Measurements from ENCODE around the gene SKI. TPM values are rescaled to one million over a fixed set of nuclear protein-coding genes. Genes with fewer than 3 reads are reported as not detected.

SKI gene
- total RNA-seq, 3 donors from 2014 or later, result 43.8 to 45.2 (median 44.7) TPM

- DNase-seq, result no peak
These were observed 54.6 kb downstream of the SKI start for GRCh38 chr1:2282556-2283270.

GRCh38 chr1:2283371-2283990, 55.4 kb downstream of the SKI start:
- Mint-ChIP-seq H3K4me1 (ENCODE audit: low read depth) (peaks cover 26% of the 10 kb centered on the region), H3K27me3 (ENCODE audit: low read depth) (no peaks in the 10 kb centered on the region), H3K4me3 (no peak overlapping the region), H3K9me3 (no peaks in the 10 kb centered on the region), H3K36me3 (ENCODE audit: insufficient read depth) (peaks cover 2% of the 10 kb centered on the region)
- ATAC-seq (no peak), DNase-seq (no peak)

More at GRCh38 chr1:2282556-2283270, 54.6 kb downstream of the SKI start:
- peak in 1 of 2 donors; percentile 30 for ATAC-seq
- H3K9me3 Mint-ChIP-seq, result no peaks in the 10 kb centered on the region
- H3K36me3 Mint-ChIP-seq (ENCODE audit: insufficient read depth), result peaks cover 2% of the 10 kb centered on the region
- no peaks in the 10 kb centered on the region for H3K27me3 Mint-ChIP-seq (ENCODE audit: low read depth)
- no peak overlapping the region for H3K4me3 Mint-ChIP-seq
- peaks cover 20% of the 10 kb centered on the region for H3K4me1 Mint-ChIP-seq (ENCODE audit: low read depth)

- H3K36me3 Mint-ChIP-seq (ENCODE audit: insufficient read depth), result peaks cover 2% of the 10 kb centered on the region
- H3K4me3 Mint-ChIP-seq, result no peak overlapping the region
- DNase-seq (no peak), ATAC-seq (no peak)
- H3K27me3 Mint-ChIP-seq (ENCODE audit: low read depth), result no peaks in the 10 kb centered on the region
- peaks cover 32% of the 10 kb centered on the region for H3K4me1 Mint-ChIP-seq (ENCODE audit: low read depth)
- no peaks in the 10 kb centered on the region for H3K9me3 Mint-ChIP-seq
These were observed 56.1 kb downstream of the SKI start for GRCh38 chr1:2283991-2284895.

GRCh38 chr1:2284932-2285331, 56.8 kb downstream of the SKI start:
- Mint-ChIP-seq H3K4me3 (no peak overlapping the region), H3K27me3 (ENCODE audit: low read depth) (no peaks in the 10 kb centered on the region), H3K4me1 (ENCODE audit: low read depth) (peaks cover 36% of the 10 kb centered on the region), H3K36me3 (ENCODE audit: insufficient read depth) (peaks cover 2% of the 10 kb centered on the region), H3K9me3 (no peaks in the 10 kb centered on the region)
- DNase-seq (no peak), ATAC-seq (no peak)

DNA sequence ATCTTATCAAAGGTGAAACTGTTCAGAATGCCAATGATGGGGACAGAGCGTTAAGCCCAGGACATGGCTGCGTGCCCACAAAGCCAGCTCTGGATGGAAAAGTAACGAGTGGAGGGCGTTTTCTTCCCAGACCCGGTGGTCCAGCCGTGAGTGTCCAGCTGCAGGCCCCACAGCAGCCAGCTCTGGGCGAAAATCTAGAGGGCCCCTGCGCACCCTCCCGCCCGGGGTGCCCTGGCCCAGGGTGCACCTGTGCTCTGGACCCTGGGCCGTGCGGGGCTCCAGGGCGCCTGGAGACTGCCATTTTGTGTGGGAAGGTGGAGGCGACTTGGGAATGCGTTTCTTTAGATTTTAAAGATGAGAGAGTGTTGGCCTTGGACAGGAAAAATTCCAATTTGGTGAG, 58.8 kb downstream of the SKI start:
- peaks cover 56% of the 10 kb centered on the region for H3K4me1 Mint-ChIP-seq (ENCODE audit: low read depth)
- no peak for ATAC-seq
- no peak for DNase-seq
- no peaks in the 10 kb centered on the region for H3K27me3 Mint-ChIP-seq (ENCODE audit: low read depth)
- no peaks in the 10 kb centered on the region for H3K9me3 Mint-ChIP-seq
- peaks cover 2% of the 10 kb centered on the region for H3K36me3 Mint-ChIP-seq (ENCODE audit: insufficient read depth)
- H3K4me3 Mint-ChIP-seq, result no peak overlapping the region

DNA sequence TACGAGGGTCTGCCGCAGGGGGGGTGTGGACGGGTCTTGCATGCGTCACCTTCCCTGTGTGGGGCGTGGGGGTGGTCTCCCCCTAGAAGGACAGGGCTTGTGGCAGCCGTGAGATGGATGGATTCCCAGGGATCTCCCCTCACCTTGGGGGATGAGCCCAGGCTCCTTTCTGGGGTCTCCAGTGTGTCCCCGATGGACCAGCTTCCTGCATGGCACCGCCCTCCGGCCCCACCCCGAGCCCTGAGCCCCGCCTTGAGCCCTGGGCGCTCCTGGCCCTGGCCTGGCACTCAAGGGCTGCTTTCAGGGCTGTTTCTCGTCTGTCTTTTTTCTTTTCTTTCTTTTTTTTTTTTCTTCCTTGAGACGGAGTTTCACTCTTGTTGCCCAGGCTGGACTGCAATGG, 59.5 kb downstream of the SKI start:
- DNase-seq (no peak), ATAC-seq (no peak)
- Mint-ChIP-seq H3K4me3 (no peak overlapping the region), H3K4me1 (ENCODE audit: low read depth) (peaks cover 63% of the 10 kb centered on the region), H3K27me3 (ENCODE audit: low read depth) (no peaks in the 10 kb centered on the region), H3K36me3 (ENCODE audit: insufficient read depth) (peaks cover 2% of the 10 kb centered on the region), H3K9me3 (no peaks in the 10 kb centered on the region)

DNA sequence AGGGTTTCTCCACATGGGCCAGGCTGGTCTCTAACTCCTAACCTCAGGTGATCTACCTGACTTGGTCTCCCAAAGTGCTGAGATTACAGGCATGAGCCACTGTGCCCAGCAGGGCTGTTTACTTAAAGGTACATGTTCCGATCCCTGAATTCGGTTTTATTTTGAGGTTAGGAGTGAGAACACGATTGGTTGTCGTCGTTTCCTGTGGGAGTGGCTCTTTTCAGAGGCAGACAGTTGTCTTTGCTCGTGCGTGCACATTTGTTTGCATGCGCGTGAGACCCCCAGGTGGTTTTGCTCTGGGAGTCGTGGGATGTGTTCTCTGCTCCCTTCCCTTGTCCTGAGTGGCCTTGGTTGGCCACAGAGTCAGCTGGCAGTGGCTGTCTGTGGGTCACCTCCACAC, 60.2 kb downstream of the SKI start:
- no peak for DNase-seq

GRCh38 chr1:2288816-2289536, 60.9 kb downstream of the SKI start:
- no peaks in the 10 kb centered on the region for H3K27me3 Mint-ChIP-seq (ENCODE audit: low read depth)
- H3K4me3 Mint-ChIP-seq, result peak overlapping the region; percentile 6
- no peaks in the 10 kb centered on the region for H3K9me3 Mint-ChIP-seq
- no peak for DNase-seq
- ATAC-seq, result no peak
- H3K4me1 Mint-ChIP-seq (ENCODE audit: low read depth), result peaks cover 77% of the 10 kb centered on the region
- peaks cover 2% of the 10 kb centered on the region for H3K36me3 Mint-ChIP-seq (ENCODE audit: insufficient read depth)

More for the DNA sequence above, 60.2 kb downstream of the SKI start:
- H3K36me3 Mint-ChIP-seq (ENCODE audit: insufficient read depth), result peaks cover 2% of the 10 kb centered on the region
- H3K9me3 Mint-ChIP-seq, result no peaks in the 10 kb centered on the region
- no peak for ATAC-seq
- H3K27me3 Mint-ChIP-seq (ENCODE audit: low read depth), result no peaks in the 10 kb centered on the region
- H3K4me1 Mint-ChIP-seq (ENCODE audit: low read depth), result peaks cover 70% of the 10 kb centered on the region
- H3K4me3 Mint-ChIP-seq, result peak overlapping the region; percentile 19

GRCh38 chr1:2289607-2290006, 61.5 kb downstream of the SKI start:
- H3K9me3 Mint-ChIP-seq, result no peaks in the 10 kb centered on the region
- H3K4me3 Mint-ChIP-seq, result peak overlapping the region; percentile 83
- peaks cover 2% of the 10 kb centered on the region for H3K36me3 Mint-ChIP-seq (ENCODE audit: insufficient read depth)
- DNase-seq (no peak), ATAC-seq (no peak)
- no peaks in the 10 kb centered on the region for H3K27me3 Mint-ChIP-seq (ENCODE audit: low read depth)
- peaks cover 82% of the 10 kb centered on the region for H3K4me1 Mint-ChIP-seq (ENCODE audit: low read depth)

GRCh38 chr1:2290171-2290578, 62.1 kb downstream of the SKI start:
- Mint-ChIP-seq H3K9me3 (no peaks in the 10 kb centered on the region), H3K4me1 (ENCODE audit: low read depth) (peaks cover 81% of the 10 kb centered on the region), H3K36me3 (ENCODE audit: insufficient read depth) (peaks cover 2% of the 10 kb centered on the region), H3K27me3 (ENCODE audit: low read depth) (no peaks in the 10 kb centered on the region), H3K4me3 (peak overlapping the region; percentile 83)
- no peak for DNase-seq
- ATAC-seq, result peak; percentile 42 to 45

- H3K4me1 Mint-ChIP-seq (ENCODE audit: low read depth), result peaks cover 87% of the 10 kb centered on the region
- DNase-seq (peak; percentile 81), ATAC-seq (peak; percentile 88 to 92)
- H3K36me3 Mint-ChIP-seq (ENCODE audit: insufficient read depth), result peaks cover 2% of the 10 kb centered on the region
- no peaks in the 10 kb centered on the region for H3K9me3 Mint-ChIP-seq
- peak overlapping the region; percentile 83 for H3K4me3 Mint-ChIP-seq
- H3K27me3 Mint-ChIP-seq (ENCODE audit: low read depth), result no peaks in the 10 kb centered on the region
These were observed 62.7 kb downstream of the SKI start for GRCh38 chr1:2290595-2291510.

DNA sequence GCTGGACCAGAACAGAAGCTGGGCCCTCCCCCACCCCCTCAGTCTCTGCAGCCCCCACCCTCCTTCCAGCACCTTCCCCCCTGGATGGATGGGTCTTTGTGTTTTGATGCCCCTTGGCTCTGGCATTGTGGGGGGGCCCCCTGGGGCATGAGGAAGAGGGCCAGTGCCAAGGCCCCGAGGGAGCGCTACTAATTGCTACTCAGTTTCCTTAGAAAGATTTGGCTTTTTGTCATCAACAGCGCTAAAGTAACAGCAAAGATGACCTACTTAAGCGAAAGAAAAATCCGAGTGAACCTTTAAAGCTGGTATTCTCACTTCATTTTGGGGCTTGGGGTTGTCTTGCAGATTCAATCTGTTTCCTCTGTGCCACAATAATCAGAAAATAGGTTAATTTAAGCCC, 63.5 kb downstream of the SKI start:
- peak overlapping the region; percentile 58 for H3K4me3 Mint-ChIP-seq
- ATAC-seq, result no peak
- H3K27me3 Mint-ChIP-seq (ENCODE audit: low read depth), result no peaks in the 10 kb centered on the region
- peaks cover 88% of the 10 kb centered on the region for H3K4me1 Mint-ChIP-seq (ENCODE audit: low read depth)
- no peak for DNase-seq
- H3K9me3 Mint-ChIP-seq, result no peaks in the 10 kb centered on the region
- H3K36me3 Mint-ChIP-seq (ENCODE audit: insufficient read depth), result peaks cover 2% of the 10 kb centered on the region

DNA sequence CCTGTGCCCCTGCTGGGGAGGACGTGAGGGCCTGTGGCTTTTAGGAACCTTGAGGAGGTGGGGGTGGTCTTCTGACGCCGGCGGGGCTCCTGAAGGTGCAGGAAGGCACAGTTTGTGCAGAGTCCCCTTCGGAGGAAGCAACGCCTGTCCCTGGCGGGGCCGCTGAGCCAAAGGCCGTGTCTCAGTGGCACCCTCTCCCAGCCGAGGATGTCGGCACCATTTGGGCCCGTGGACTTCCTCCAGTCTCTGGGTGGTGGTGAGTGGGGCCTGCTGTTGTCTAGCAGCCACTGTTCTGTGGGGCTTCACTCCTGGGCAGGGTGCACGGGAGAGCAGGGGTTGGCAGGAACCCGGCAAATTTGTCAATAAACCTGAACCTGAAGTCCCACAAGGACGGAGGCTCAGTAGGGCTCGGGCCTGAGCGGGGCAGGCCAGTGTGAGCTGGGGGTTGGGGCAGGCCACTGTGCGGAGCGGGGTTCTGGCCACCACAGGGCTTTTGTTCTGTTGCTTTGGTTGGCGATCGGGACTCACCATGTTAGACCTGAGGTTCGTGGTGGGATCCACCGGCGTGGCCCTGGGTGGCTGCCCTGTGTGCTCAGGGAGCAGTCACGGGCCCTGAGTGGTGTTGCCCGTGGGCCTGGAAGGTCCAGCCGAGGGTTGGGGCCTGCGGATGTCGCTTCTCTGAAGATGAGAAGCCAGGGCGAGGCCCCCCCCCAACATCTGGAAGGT, 64.8 kb downstream of the SKI start:
- Mint-ChIP-seq H3K4me1 (ENCODE audit: low read depth) (peaks cover 90% of the 10 kb centered on the region), H3K36me3 (ENCODE audit: insufficient read depth) (no peaks in the 10 kb centered on the region), H3K4me3 (no peak overlapping the region), H3K27me3 (ENCODE audit: low read depth) (no peaks in the 10 kb centered on the region), H3K9me3 (no peaks in the 10 kb centered on the region)
- no peak for DNase-seq
- ATAC-seq, result no peak
